Skeletal muscle tissue (tissue), 4 donors: ENCODE results near the gene ABCG1. TPM values are rescaled to one million over a fixed set of nuclear protein-coding genes. Genes with fewer than 3 reads are reported as not detected.
"Not testable (repeated sequence)": the region's sequence is repeated elsewhere in the genome, so short reads cannot be mapped to it uniquely, and the experiment has no call there.

Experiments
- H3K27ac ChIP-seq: one replicate; pipeline ENCODE4 v1.7.0; 2013; ENCODE audit warnings: mild to moderate bottlenecking, low read depth, low read length, inconsistent platforms
- H3K27me3 ChIP-seq, 3 donors: one replicate each; pipeline ENCODE4 v1.7.0; 2013; ENCODE audit warnings: low read length in 3 of 3; ENCODE audit not compliant: control insufficient read depth in 3 of 3, insufficient read depth in 3 of 3
- H3K36me3 ChIP-seq, 3 donors: one replicate each; pipeline ENCODE4 v1.7.0; 2013; ENCODE audit warnings: low read length in 3 of 3; ENCODE audit not compliant: control insufficient read depth in 3 of 3, insufficient read depth in 3 of 3
- H3K4me1 ChIP-seq, 3 donors: one replicate each; pipeline ENCODE4 v1.7.0; 2013; ENCODE audit warnings: low read length in 3 of 3, mild to moderate bottlenecking in 3 of 3; ENCODE audit not compliant: control insufficient read depth in 3 of 3, insufficient read depth in 3 of 3
- H3K4me3 ChIP-seq, 3 donors: one replicate each; pipeline ENCODE4 v1.7.0; 2013; ENCODE audit warnings: low read length in 3 of 3
- H3K9ac ChIP-seq, 3 donors: one replicate each; pipeline ENCODE4 v1.7.0; 2013; ENCODE audit warnings: low read length in 3 of 3, mild to moderate bottlenecking in 3 of 3, moderate library complexity in 2 of 3, low read depth in 1 of 3
- H3K9me3 ChIP-seq, 3 donors: one replicate each; pipeline ENCODE4 v1.7.0; 2013; ENCODE audit warnings: low read length in 3 of 3; ENCODE audit not compliant: control insufficient read depth in 3 of 3
- total RNA-seq: library from RNA; depleted of rRNA; stranded (reverse); fragments of >200 nt; gene quantifications from one replicate; pipeline ENCODE4 v1.2.3, GENCODE V29; 2014
- donor health status: Osteomylitis.

ABCG1 gene
- total RNA-seq, 1 donor from 2014 or later, result 20.4 TPM

DNA sequence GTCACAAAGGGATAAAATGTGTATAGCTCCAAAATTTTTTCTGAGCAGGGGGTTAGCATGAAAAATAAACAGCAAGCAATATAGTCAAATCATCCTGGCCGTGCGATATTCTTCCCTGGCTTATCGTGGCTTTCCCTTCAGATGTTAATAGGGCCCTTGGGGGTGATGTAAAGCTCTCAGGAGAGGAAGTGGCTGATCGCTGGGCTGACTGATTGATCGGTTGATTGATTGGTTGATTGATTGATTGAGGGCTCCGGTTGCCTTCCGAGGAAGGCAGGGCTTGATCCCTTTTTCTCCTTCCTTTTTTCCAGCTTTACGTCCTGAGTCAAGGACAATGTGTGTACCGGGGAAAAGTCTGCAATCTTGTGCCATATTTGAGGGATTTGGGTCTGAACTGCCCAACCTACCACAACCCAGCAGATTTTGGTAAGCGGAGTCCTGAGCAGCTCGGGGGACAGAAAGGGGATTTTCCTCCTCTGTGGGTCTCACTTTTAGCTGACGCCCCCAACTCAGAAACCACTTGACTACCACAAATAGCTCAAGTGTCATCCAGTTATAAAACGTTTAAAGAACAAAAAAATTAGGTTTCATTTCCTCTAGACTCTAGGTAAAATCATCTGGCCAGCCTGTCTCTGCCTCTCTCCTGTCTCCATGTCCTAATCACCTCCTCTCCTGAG lies 66.8 kb downstream of the ABCG1 start:
- Histone ChIP-seq H3K9me3 (no peaks in the 10 kb centered on the region), H3K9ac (no peak overlapping the region), H3K27ac (no peak overlapping the region), H3K27me3 (no peaks in the 10 kb centered on the region), H3K36me3 (peaks cover 75 to 90% (median 84%) of the 10 kb centered on the region in 3 donors), H3K4me1 (no peaks in the 10 kb centered on the region), H3K4me3 (no peak overlapping the region)

DNA sequence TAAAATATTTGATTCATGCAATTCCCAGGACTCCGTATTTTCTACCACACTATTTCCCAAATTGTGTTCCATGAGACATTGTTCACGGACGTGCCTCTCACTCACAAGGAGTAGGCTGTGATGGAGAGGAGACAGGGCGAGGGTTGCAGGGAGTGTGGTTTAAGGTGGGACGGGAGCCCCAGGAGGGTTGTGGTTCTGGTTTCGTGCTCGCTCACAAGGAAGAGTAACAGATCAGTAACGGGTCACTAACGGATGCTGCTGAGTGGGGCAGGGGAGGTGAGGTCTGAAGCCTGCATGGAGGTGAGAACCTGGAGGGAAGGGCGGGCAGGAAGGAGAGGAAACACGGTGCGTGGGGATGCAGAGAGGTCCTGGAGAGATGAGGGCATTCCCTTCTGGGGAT lies 67.5 kb downstream of the ABCG1 start:
- H3K27me3 ChIP-seq, result no peaks in the 10 kb centered on the region
- H3K27ac ChIP-seq, result no peak overlapping the region
- H3K36me3 ChIP-seq, result peaks cover 78 to 90% (median 84%) of the 10 kb centered on the region in 3 donors
- no peak overlapping the region for H3K4me3 ChIP-seq
- H3K9me3 ChIP-seq, result no peaks in the 10 kb centered on the region
- H3K4me1 ChIP-seq, result no peaks in the 10 kb centered on the region
- peak overlapping the region in 1 of 3 donors; percentile 3 for H3K9ac ChIP-seq

DNA sequence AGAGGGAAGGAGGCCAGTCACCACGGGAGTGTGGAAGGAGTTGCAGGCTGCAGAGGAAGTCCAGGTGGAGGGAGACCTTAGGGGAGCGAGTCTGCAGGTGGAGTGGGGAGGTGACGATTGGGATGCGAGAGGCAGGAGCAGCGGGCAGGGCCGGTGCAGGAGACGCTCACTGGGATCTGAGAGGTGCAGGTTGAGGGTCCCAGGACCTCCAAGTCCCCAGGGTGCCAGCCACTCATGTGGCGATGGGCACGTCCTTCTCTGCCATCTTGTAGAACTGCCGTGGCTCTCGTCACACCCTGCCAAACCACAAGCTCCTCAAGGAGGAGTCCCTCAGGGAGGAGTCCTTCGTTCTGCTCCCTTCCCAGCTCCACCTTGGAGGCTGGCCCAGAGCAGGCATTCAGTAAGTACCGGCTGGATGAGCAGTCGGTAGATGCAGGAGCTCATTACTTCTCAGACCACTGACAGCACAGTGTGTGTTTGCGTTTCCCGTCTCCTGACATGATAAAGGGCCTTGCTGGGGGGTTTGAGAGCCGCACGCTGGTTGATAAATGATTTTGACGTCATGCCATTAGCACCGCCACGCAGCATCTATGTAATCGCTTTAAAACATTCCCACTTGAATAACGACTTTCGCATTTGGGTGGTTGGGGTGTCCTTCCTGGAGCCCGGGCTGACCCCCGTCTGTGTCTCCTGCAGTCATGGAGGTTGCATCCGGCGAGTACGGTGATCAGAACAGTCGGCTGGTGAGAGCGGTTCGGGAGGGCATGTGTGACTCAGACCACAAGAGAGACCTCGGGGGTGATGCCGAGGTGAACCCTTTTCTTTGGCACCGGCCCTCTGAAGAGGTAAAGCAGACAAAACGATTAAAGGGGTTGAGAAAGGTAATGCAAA lies 68.5 kb downstream of the ABCG1 start:
- H3K36me3 ChIP-seq, result peaks cover 77 to 89% (median 83%) of the 10 kb centered on the region in 3 donors
- H3K9me3 ChIP-seq, result no peaks in the 10 kb centered on the region
- no peak overlapping the region for H3K4me3 ChIP-seq
- no peak overlapping the region for H3K27ac ChIP-seq
- no peaks in the 10 kb centered on the region for H3K4me1 ChIP-seq
- no peak overlapping the region for H3K9ac ChIP-seq
- no peaks in the 10 kb centered on the region for H3K27me3 ChIP-seq

DNA sequence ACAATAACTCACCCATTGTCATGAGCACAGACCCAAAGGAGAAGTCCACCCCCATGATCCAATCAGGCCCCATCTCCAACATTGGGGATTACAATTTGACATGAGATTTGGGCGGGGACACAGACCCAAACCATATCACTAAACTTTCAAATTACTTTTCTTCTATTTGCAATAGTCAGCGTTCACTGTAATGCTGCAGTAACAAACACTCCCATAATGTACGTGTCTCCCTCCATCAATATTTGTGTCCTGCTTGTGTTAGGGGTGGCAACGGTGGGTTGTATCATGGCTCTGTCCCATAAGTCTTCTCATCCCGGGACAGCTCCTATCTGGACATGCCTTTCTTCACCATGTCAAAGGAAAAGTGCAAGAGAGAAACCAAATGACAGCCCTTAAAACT lies 70.0 kb downstream of the ABCG1 start:
- H3K9ac ChIP-seq, result no peak overlapping the region

DNA sequence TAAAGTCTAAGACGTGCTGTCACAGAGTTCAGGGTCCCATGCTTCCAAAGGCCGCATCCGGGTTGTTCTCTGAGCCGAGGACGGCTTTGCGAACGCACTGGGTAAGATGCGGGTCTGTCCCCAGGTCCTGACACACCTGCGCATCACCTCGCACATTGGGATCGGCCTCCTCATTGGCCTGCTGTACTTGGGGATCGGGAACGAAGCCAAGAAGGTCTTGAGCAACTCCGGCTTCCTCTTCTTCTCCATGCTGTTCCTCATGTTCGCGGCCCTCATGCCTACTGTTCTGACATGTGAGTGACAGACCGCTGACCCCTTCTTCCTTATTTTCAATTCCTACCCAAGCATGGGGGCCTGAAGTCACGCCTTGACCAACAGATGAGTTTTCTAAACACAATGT lies 71.0 kb downstream of the ABCG1 start:
- Histone ChIP-seq H3K4me3 (no peak overlapping the region), H3K36me3 (peaks cover 81 to 95% (median 92%) of the 10 kb centered on the region in 3 donors), H3K9ac (no peak overlapping the region), H3K27ac (no peak overlapping the region), H3K4me1 (no peaks in the 10 kb centered on the region), H3K27me3 (no peaks in the 10 kb centered on the region), H3K9me3 (no peaks in the 10 kb centered on the region)

More for the DNA sequence above, 70.0 kb downstream of the ABCG1 start:
- Histone ChIP-seq H3K4me3 (no peak overlapping the region), H3K4me1 (no peaks in the 10 kb centered on the region), H3K9me3 (no peaks in the 10 kb centered on the region), H3K27ac (no peak overlapping the region), H3K27me3 (no peaks in the 10 kb centered on the region), H3K36me3 (peaks cover 79 to 94% (median 89%) of the 10 kb centered on the region in 3 donors)

DNA sequence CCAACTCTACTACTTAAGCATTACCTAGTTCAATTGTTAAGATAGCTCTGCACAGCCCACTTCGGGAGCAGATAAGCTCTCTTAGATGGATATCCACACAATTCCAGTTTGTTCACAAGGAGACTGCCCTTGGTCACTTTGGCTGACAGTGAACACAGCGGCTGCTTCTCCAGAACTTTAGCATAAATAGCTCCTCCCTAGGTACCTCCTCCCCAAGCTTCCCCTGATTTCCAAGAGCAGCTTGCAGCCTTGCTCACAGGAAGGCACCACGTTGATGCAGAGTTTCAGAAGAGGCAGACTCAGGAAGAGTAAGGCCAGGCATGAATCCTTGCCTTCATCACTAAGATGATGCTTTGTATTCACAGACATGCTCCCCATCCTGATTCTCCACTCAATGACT lies 71.6 kb downstream of the ABCG1 start:
- Histone ChIP-seq H3K36me3 (peaks cover 84 to 94% (median 93%) of the 10 kb centered on the region in 3 donors), H3K27me3 (no peaks in the 10 kb centered on the region), H3K27ac (no peak overlapping the region), H3K9ac (no peak overlapping the region), H3K4me1 (no peaks in the 10 kb centered on the region), H3K9me3 (no peaks in the 10 kb centered on the region), H3K4me3 (no peak overlapping the region)

DNA sequence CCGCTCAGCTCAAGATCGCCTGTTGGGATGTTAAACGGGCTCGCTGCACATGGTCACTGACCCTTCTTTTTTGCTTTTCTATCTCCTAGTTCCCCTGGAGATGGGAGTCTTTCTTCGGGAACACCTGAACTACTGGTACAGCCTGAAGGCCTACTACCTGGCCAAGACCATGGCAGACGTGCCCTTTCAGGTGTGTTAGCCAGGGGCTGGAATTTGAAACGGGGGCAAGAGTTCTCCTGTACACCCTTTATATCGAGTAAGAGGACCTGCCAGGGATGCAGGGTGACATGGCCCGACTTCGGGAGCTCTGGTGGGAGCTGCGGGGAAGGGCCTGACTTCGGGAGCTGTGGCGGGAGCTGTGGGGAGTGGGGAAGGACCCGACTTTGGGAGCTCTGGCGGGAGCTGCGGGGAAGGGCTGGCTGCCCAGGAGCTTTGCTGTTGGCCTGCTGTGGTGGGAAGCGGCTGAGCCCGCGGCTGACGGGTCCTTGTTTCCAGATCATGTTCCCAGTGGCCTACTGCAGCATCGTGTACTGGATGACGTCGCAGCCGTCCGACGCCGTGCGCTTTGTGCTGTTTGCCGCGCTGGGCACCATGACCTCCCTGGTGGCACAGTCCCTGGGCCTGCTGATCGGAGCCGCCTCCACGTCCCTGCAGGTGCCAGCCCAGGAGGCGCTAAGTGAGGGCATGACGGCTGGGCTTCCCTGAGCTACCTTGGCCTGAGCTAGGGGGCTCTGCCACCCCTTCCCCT lies 72.2 kb downstream of the ABCG1 start:
- no peak overlapping the region for H3K4me3 ChIP-seq
- no peaks in the 10 kb centered on the region for H3K4me1 ChIP-seq
- no peaks in the 10 kb centered on the region for H3K27me3 ChIP-seq
- no peak overlapping the region for H3K27ac ChIP-seq
- no peaks in the 10 kb centered on the region for H3K9me3 ChIP-seq
- peaks cover 87 to 94% (median 93%) of the 10 kb centered on the region in 3 donors for H3K36me3 ChIP-seq
- H3K9ac ChIP-seq, result no peak overlapping the region

DNA sequence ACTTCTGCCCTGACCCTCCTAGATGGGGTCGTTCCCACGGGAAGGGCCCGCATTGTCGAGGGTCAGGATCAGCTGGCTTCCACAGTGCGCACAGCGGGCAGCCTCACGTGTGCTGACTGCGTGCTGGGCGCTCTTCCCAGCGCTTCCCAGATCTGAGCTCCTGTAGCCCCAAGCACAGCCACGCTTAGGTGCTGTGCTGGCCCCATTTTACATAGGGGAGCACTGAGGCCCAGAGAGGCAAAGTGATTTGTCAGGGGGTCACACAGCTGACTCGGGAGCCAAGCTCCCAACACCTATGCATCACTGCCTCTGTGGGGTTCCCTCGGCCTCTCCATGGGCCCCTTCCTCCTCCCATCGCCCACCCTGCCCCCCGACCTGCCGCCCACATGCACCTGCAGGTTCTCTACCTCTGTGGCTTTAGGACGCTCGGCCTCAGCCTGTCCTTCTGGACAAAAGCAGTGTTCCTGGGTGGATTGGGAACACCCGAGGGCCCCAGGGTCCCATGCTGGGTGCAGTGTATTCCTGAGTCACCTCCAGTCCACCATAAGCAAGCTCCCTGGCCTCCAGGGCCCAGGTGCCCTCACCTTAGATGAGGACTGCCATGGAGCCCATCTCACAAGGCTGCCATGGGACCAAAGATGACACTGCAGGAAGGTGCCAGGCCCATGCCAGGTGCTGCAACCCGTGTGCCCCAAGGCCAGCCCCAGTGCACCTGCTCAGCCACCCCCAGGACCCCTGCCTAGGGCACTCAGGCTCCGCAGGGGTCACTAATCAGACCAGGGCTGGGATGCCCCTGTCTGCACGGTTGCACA lies 73.0 kb downstream of the ABCG1 start:
- H3K27me3 ChIP-seq, result no peaks in the 10 kb centered on the region
- H3K36me3 ChIP-seq, result peaks cover 86 to 94% (median 93%) of the 10 kb centered on the region in 3 donors
- no peak overlapping the region for H3K4me3 ChIP-seq
- no peak overlapping the region for H3K9ac ChIP-seq
- no peaks in the 10 kb centered on the region for H3K4me1 ChIP-seq
- H3K9me3 ChIP-seq, result no peaks in the 10 kb centered on the region
- H3K27ac ChIP-seq, result no peak overlapping the region

DNA sequence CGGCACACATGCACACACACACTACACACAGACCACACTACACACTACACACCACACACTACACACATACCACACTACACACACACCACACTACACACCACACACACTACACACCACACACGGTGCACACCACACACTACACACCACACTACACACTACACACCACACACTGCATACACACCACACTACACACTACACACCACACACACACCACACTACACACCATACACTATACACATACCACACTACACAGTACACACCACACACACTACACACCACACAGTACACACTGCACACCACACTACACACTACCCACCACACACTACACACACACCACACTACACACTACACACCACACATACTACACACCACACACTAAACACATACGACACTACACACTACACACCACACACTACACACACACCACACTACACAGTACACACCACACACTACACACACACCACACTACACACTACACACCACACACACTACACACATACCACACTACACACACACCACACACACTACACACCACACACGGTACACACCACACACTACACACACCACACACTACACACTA lies 73.7 kb downstream of the ABCG1 start:
- H3K4me3 ChIP-seq, H3K9me3 ChIP-seq, H3K27me3 ChIP-seq, H3K27ac ChIP-seq, H3K4me1 ChIP-seq, H3K9ac ChIP-seq: not testable (repeated sequence)
- H3K36me3 ChIP-seq, result peaks cover 84 to 94% (median 93%) of the 10 kb centered on the region in 3 donors
